HepG2 (cell line): Measurements from ENCODE around the gene PYGO2. TPM values are rescaled to one million over a fixed set of nuclear protein-coding genes. Genes with fewer than 3 reads are reported as not detected.

Source experiments
- CREB1 ChIP-seq, 2 experiments: fragments of 450-650 bp in 1 of 2; IDR thresholded peaks; 2 replicates each; pipeline ENCODE4 v1.6.1; 2016 to 2017; ENCODE audit warnings: control low read depth in 1 of 2, mild to moderate bottlenecking in 1 of 2, missing compliant biosample characterization in 1 of 2, missing genetic modification characterization in 1 of 2
- HES4 ChIP-seq: sonication (generic); formaldehyde crosslinking; IDR thresholded peaks from 2 replicates; pipeline ENCODE4 v1.9.0; 2021; ENCODE audit warnings: mild to moderate bottlenecking, missing genetic modification reagents, borderline replicate concordance
- SMAD3 ChIP-seq: sonication (generic); formaldehyde crosslinking; IDR thresholded peaks from 2 replicates; pipeline ENCODE4 v1.4.0; 2020; ENCODE audit warnings: missing genetic modification reagents
- SRSF4 ChIP-seq: fragments of 200-400 bp; formaldehyde crosslinking; IDR thresholded peaks from one replicate; pipeline ENCODE4 v1.6.1; 2018; ENCODE audit warnings: mild to moderate bottlenecking, low read depth, low read length, moderate library complexity; ENCODE audit not compliant: poor library complexity, severe bottlenecking
- ZFP36 ChIP-seq: fragments of 150-350 bp; IDR thresholded peaks from 2 replicates; pipeline ENCODE4 v1.6.1; 2018; ENCODE audit warnings: borderline replicate concordance, low read length, low read depth; ENCODE audit not compliant: partially characterized antibody
- ZMAT3 ChIP-seq: sonication (generic); formaldehyde crosslinking; conservative IDR thresholded peaks from 2 replicates; pipeline ENCODE4 v1.7.0; 2021; ENCODE audit warnings: missing genetic modification reagents
- ZNF326 ChIP-seq: sonication (generic); formaldehyde crosslinking; IDR thresholded peaks from 2 replicates; pipeline ENCODE4 v1.4.0; 2020; ENCODE audit warnings: missing genetic modification reagents, borderline replicate concordance
- ZNF350 ChIP-seq: sonication (generic); formaldehyde crosslinking; IDR thresholded peaks from 2 replicates; pipeline ENCODE4 v1.4.0; 2020; ENCODE audit warnings: mild to moderate bottlenecking, low read depth, missing genetic modification reagents, borderline replicate concordance
- ZNF549 ChIP-seq: sonication (generic); formaldehyde crosslinking; IDR thresholded peaks from 2 replicates; pipeline ENCODE4 v1.5.0; 2020; ENCODE audit warnings: missing genetic modification reagents
- ZNF607 ChIP-seq: sonication (generic); formaldehyde crosslinking; IDR thresholded peaks from 2 replicates; pipeline ENCODE4 v1.5.1; 2020; ENCODE audit warnings: missing genetic modification reagents, mild to moderate bottlenecking, borderline replicate concordance
- ZNF639 ChIP-seq: conservative IDR thresholded peaks from 2 replicates; pipeline ENCODE4 v1.6.1; 2018; ENCODE audit warnings: missing genetic modification reagents
- ZNF761 ChIP-seq: sonication (generic); formaldehyde crosslinking; conservative IDR thresholded peaks from 2 replicates; pipeline ENCODE4 v1.4.0; 2020; ENCODE audit warnings: mild to moderate bottlenecking, missing genetic modification reagents
- polyA plus RNA-seq, 8 experiments: library from polyadenylated mRNA; depleted of rRNA in 3 of 8; stranded (reverse) in 7 of 8; unstranded in 1 of 8; fragments of >200 nt; fragmentation: Illumina TruSeq in 4 of 8; extraction: Trizol in 4 of 8; gene quantifications; 2 replicates each; pipeline versions ENCODE4 v1.2.1 to v1.2.3, GENCODE V29; 2011 to 2016; ENCODE audit warnings: low read depth in 4 of 8, missing spikeins in 1 of 8, mixed read lengths in 1 of 8; ENCODE audit not compliant: insufficient read depth in 1 of 8
- total RNA-seq, 5 experiments: library from RNA; depleted of rRNA; stranded (reverse); fragments of >200 nt; fragmentation: Illumina TruSeq; extraction: Trizol; gene quantifications; 2 replicates each; pipeline ENCODE4 v1.2.3, GENCODE V29; 2016; ENCODE audit warnings: low read depth in 1 of 5
- TF ChIP-seq, protein P1 (sequence below): sonication (generic); formaldehyde crosslinking; IDR thresholded peaks from 2 replicates; pipeline ENCODE4 v1.8.0; 2022; ENCODE audit warnings: mild to moderate bottlenecking, missing genetic modification reagents, moderate library complexity
- TF ChIP-seq, protein P2 (sequence below): sonication (generic); formaldehyde crosslinking; IDR thresholded peaks from 2 replicates; pipeline ENCODE4 v1.4.0; 2020; ENCODE audit warnings: missing genetic modification reagents
- TF ChIP-seq, protein P3 (sequence below): sonication (generic); formaldehyde crosslinking; IDR thresholded peaks from 2 replicates; pipeline ENCODE4 v1.4.0; 2020; ENCODE audit warnings: mild to moderate bottlenecking, missing genetic modification reagents

PYGO2 gene
- total and polyA plus RNA-seq, 2 of the 13 experiments (the other 11 are each of a cell fraction or from before 2014, with no cell fraction given) = 20.3 to 21.8 TPM

DNA sequence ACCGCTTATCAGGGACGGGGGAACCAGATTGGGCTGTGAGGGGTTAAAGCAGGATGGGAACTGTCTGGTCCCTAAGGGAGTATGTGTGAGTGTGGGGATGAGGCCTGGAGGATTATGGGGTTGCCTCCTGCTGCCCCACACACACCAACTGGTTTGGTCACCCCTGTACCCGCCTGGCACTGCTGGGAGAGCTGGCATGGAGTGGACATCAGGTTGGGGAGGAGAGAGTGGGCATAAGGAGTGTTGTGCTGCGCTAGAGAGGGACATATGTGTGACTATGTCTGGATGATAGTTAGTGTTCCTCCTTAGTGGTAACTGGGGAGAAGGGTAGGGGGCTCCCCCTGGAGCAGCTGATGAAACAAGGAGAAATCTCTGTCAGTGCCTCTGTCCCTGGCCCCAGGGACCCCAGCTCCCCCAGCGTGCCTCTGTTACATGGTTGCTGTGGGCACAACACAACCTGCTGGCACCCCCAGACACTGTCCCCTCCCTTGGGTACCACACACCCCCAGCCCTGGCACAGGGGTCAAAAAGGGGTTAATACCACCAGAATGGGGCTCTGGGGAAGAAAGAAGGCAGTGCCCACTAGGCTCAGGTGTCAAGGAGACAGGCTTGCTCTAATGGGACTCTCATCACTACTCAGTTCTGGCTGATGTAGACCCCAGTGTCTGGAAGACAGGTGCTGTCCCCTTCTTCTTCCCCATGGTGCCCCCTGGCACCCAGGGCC is 42.9 kb upstream of the PYGO2 start (continued):
- TF ChIP-seq ZNF607 (CRISPR knock-in tag) (no peak), HES4 (CRISPR knock-in tag) (0 out of 2 replicates have a peak, but pooled peaks have one; percentile 28), SRSF4 (no peak), ZFP36 (no peak), CREB1 (IDR thresholded peaks at IDR 0.05) (no peak), CREB1 (CRISPR knock-in tag; IDR thresholded peaks at IDR 0.05) (no peak), ZNF549 (CRISPR knock-in tag) (no peak), ZNF761 (0 out of 2 replicates have a peak, but pooled peaks have one; percentile 11), ZNF326 (CRISPR knock-in tag) (no peak), ZMAT3 (CRISPR knock-in tag) (no peak), ZNF350 (CRISPR knock-in tag) (no peak), ZNF639 (CRISPR knock-in tag) (no peak), SMAD3 (CRISPR knock-in tag) (no peak)
- TF ChIP-seq, protein P1, sequence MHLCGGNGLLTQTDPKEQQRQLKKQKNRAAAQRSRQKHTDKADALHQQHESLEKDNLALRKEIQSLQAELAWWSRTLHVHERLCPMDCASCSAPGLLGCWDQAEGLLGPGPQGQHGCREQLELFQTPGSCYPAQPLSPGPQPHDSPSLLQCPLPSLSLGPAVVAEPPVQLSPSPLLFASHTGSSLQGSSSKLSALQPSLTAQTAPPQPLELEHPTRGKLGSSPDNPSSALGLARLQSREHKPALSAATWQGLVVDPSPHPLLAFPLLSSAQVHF (CRISPR knock-in tag) = no peak
- TF ChIP-seq, protein P2, sequence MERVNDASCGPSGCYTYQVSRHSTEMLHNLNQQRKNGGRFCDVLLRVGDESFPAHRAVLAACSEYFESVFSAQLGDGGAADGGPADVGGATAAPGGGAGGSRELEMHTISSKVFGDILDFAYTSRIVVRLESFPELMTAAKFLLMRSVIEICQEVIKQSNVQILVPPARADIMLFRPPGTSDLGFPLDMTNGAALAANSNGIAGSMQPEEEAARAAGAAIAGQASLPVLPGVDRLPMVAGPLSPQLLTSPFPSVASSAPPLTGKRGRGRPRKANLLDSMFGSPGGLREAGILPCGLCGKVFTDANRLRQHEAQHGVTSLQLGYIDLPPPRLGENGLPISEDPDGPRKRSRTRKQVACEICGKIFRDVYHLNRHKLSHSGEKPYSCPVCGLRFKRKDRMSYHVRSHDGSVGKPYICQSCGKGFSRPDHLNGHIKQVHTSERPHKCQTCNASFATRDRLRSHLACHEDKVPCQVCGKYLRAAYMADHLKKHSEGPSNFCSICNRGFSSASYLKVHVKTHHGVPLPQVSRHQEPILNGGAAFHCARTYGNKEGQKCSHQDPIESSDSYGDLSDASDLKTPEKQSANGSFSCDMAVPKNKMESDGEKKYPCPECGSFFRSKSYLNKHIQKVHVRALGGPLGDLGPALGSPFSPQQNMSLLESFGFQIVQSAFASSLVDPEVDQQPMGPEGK (CRISPR knock-in tag) = peak; percentile 9; the same call in 1 of the 2 replicates
- TF ChIP-seq, protein P3, sequence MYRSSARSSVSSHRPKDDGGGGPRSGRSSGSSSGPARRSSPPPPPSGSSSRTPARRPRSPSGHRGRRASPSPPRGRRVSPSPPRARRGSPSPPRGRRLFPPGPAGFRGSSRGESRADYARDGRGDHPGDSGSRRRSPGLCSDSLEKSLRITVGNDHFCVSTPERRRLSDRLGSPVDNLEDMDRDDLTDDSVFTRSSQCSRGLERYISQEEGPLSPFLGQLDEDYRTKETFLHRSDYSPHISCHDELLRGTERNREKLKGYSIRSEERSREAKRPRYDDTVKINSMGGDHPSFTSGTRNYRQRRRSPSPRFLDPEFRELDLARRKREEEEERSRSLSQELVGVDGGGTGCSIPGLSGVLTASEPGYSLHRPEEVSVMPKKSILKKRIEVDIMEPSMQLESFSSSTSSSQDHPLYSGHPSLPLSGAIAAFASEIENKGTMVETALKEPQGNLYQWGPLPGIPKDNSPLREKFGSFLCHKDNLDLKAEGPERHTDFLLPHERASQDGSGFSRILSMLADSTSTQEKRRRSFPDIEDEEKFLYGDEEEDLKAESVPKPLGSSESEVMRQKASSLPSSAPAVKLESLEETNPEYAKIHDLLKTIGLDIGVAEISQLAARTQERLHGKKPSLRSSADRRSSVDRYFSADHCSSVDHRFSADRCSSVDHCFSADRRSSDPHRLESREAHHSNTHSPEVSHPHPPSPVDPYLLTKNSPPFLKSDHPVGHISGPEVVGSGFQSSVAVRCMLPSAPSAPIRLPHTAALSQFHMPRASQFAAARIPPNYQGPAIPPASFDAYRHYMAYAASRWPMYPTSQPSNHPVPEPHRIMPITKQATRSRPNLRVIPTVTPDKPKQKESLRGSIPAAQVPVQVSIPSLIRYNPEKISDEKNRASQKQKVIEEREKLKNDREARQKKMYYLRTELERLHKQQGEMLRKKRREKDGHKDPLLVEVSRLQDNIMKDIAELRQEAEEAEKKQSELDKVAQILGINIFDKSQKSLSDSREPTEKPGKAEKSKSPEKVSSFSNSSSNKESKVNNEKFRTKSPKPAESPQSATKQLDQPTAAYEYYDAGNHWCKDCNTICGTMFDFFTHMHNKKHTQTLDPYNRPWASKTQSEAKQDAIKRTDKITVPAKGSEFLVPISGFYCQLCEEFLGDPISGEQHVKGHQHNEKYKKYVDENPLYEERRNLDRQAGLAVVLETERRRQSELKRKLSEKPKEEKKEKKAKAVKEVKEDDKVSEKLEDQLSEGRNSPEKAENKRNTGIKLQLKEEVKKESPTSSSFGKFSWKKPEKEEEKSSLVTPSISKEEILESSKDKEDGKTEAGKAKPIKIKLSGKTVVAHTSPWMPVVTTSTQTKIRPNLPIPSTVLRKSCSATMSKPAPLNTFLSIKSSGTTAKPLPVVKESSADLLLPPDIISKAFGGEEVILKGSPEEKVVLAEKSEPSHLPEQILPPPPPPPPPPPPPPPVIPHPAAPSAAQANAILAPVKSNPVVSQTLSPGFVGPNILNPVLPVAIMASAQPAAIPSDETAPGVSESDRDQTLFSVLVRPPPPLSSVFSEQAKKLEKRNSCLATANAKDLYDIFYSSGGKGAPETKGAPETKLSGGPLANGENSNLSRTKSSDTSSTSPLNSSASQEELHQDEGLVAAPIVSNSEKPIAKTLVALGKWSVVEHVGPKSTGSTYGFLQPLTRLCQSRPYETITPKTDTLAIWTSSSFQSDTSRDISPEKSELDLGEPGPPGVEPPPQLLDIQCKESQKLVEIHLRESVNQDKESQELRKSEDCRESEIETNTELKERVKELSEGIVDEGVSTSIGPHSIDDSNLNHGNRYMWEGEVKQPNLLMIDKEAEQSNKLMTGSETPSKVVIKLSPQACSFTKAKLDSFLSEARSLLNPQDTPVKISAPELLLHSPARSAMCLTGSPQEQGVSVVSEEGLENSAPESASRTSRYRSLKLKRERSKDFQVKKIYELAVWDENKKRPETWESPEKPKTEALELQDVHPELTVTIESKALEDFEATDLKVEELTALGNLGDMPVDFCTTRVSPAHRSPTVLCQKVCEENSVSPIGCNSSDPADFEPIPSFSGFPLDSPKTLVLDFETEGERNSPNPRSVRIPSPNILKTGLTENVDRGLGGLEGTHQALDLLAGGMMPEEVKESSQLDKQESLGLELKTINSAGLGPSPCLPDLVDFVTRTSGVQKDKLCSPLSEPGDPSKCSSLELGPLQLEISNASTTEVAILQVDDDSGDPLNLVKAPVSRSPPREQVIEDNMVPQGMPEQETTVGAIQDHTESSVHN (CRISPR knock-in tag) = no peak
